A549 (cell line): Measurements from ENCODE around the gene TEAD3. TPM values are rescaled to one million over a fixed set of nuclear protein-coding genes. Genes with fewer than 3 reads are reported as not detected.

Experiments
- ATAC-seq, 2 experiments: fragments of 200-7000 bp in 1 of 2; fragments of >200 bp in 1 of 2; cut with Nextera tagmentation in 1 of 2; cut with Tn5 transposase in 1 of 2; 3 replicates each; pipeline versions ENCODE4 v1.8.0 to v1.9.1; 2018 to 2020; ENCODE audit warnings: mild to moderate bottlenecking in 1 of 2, moderate library complexity in 1 of 2
- CTCF ChIA-PET: fragments of 300-600 bp; sonication (Branson Sonifier 250); formaldehyde crosslinking; extraction: SDS; loops from one replicate; lab custom pipeline; 2021; ENCODE audit warnings: antibody characterized with exemption, inconsistent platforms; lab: Yijun Ruan, JAX
- POLR2A ChIA-PET: fragments of 350-600 bp; formaldehyde crosslinking; extraction: SDS; loops from one replicate; lab custom pipeline; 2021; ENCODE audit warnings: antibody characterized with exemption, inconsistent platforms; lab: Yijun Ruan, JAX
- DNase-seq, 2 experiments: peaks; one replicate each; pipeline versions ENCODE4 v3.0.0 to v3.0.0-alpha.2; 2011 to 2016; ENCODE audit warnings: low read depth in 1 of 2, low spot score in 1 of 2
- FAIRE-seq: peaks from 2 replicates; lab custom pipeline; 2011; peaks lifted over from hg19 to GRCh38; lab: Jason Lieb, UNC
- H3K27ac ChIP-seq, 2 experiments: fragments of >200 bp; sonication (Bioruptor Twin); formaldehyde crosslinking; 3 replicates each; pipeline ENCODE4 v1.5.1; 2016 to 2017
- H3K4me1 ChIP-seq: fragments of >200 bp; sonication (Bioruptor Twin); formaldehyde crosslinking; 3 replicates; pipeline ENCODE4 v1.6.1; 2016
- H3K4me2 ChIP-seq: fragments of >200 bp; sonication (Bioruptor Twin); formaldehyde crosslinking; 3 replicates; pipeline ENCODE4 v1.6.1; 2016
- H3K4me3 ChIP-seq: fragments of >200 bp; sonication (Bioruptor Twin); formaldehyde crosslinking; 3 replicates; pipeline ENCODE4 v1.5.1; 2016
- H3K9me3 ChIP-seq: fragments of >200 bp; sonication (Bioruptor Twin); formaldehyde crosslinking; 3 replicates; pipeline ENCODE4 v1.6.1; 2016
- BHLHE40 ChIP-seq: IDR thresholded peaks from 2 replicates; pipeline ENCODE4 v1.6.1; 2012; ENCODE audit warnings: low read depth, low read length, inconsistent platforms
- CBX8 ChIP-seq: fragments of 200-600 bp; sonication (generic); IDR thresholded peaks from 2 replicates; pipeline ENCODE4 v1.6.1; 2016
- CEBPB ChIP-seq, 2 experiments: fragments of >200 bp in 1 of 2; sonication (Bioruptor Twin) in 1 of 2; formaldehyde crosslinking in 1 of 2; IDR thresholded peaks; 2 replicates each; pipeline ENCODE4 v1.6.1; 2012 to 2016
- CHD2 ChIP-seq: fragments of 150-350 bp; IDR thresholded peaks from 2 replicates; pipeline ENCODE4 v1.6.1; 2014; ENCODE audit warnings: low read length; ENCODE audit not compliant: partially characterized antibody
- E2F6 ChIP-seq: IDR thresholded peaks from 2 replicates; pipeline ENCODE4 v1.6.1; 2012; ENCODE audit warnings: low read depth, borderline replicate concordance
- EHF ChIP-seq: fragments of 250-450 bp; sonication (Bioruptor Pico); IDR thresholded peaks from 2 replicates; pipeline ENCODE4 v1.5.0; 2020; ENCODE audit warnings: mild to moderate bottlenecking
- EP300 ChIP-seq, 2 experiments: fragments of >200 bp; sonication (Bioruptor Twin); formaldehyde crosslinking; IDR thresholded peaks; 2 replicates in 1 of 2; 3 replicates in 1 of 2; pipeline ENCODE4 v1.6.1; 2016 to 2017
- GATA3 ChIP-seq: IDR thresholded peaks from 2 replicates; pipeline ENCODE4 v1.6.1; 2012; ENCODE audit warnings: borderline replicate concordance
- HDAC2 ChIP-seq: fragments of 200-600 bp; sonication (generic); IDR thresholded peaks from 2 replicates; pipeline ENCODE4 v1.6.1; 2016
- HEYL ChIP-seq: fragments of 250-450 bp; sonication (Bioruptor Pico); IDR thresholded peaks from 2 replicates; pipeline ENCODE4 v1.8.0; 2021; ENCODE audit warnings: mild to moderate bottlenecking, moderate library complexity
- HOXB13 ChIP-seq: fragments of 250-450 bp; sonication (Bioruptor Pico); IDR thresholded peaks from 2 replicates; pipeline ENCODE4 v1.5.0; 2020; ENCODE audit warnings: low read depth, mild to moderate bottlenecking, moderate library complexity
- HOXB5 ChIP-seq: fragments of 250-450 bp; sonication (Bioruptor Pico); IDR thresholded peaks from 2 replicates; pipeline ENCODE4 v1.5.0; 2020; ENCODE audit warnings: mild to moderate bottlenecking, moderate library complexity
- KDM1A ChIP-seq: fragments of 200-600 bp; sonication (generic); IDR thresholded peaks from 2 replicates; pipeline ENCODE4 v1.6.1; 2016; ENCODE audit warnings: low read depth, mild to moderate bottlenecking
- MAFK ChIP-seq: fragments of 450-650 bp; IDR thresholded peaks from 2 replicates; pipeline ENCODE4 v1.6.1; 2014; ENCODE audit not compliant: partially characterized antibody
- MAX ChIP-seq: IDR thresholded peaks from 2 replicates; pipeline ENCODE4 v1.6.1; 2012
- MAZ ChIP-seq: fragments of 150-350 bp; IDR thresholded peaks from 2 replicates; pipeline ENCODE4 v1.6.1; 2014; ENCODE audit warnings: antibody characterized with exemption, low read depth, low read length, borderline replicate concordance
- NFE2L2 ChIP-seq: fragments of 150-350 bp; conservative IDR thresholded peaks from 2 replicates; pipeline ENCODE4 v1.6.1; 2014; ENCODE audit warnings: low read length
- NR3C1 ChIP-seq: fragments of >200 bp; sonication (Bioruptor Twin); formaldehyde crosslinking; IDR thresholded peaks from 3 replicates; pipeline ENCODE4 v1.6.1; 2017
- PHF8 ChIP-seq: fragments of 200-600 bp; sonication (generic); IDR thresholded peaks from 2 replicates; pipeline ENCODE4 v1.6.1; 2016; ENCODE audit warnings: low read depth, mild to moderate bottlenecking, antibody characterized with exemption, moderate library complexity, borderline replicate concordance
- RARB ChIP-seq: fragments of 250-450 bp; sonication (Bioruptor Pico); IDR thresholded peaks from 2 replicates; pipeline ENCODE4 v1.8.0; 2021; ENCODE audit warnings: mild to moderate bottlenecking, moderate library complexity
- RCOR1 ChIP-seq: fragments of 150-350 bp; IDR thresholded peaks from 2 replicates; pipeline ENCODE4 v1.6.1; 2014; ENCODE audit warnings: antibody characterized with exemption, low read length, low read depth
- RFX5 ChIP-seq: fragments of 450-650 bp; IDR thresholded peaks from 2 replicates; pipeline ENCODE4 v1.7.1; 2014; ENCODE audit warnings: antibody characterized with exemption, mild to moderate bottlenecking, moderate library complexity
- RNF2 ChIP-seq: fragments of 200-600 bp; sonication (generic); IDR thresholded peaks from 2 replicates; pipeline ENCODE4 v1.6.1; 2016; ENCODE audit warnings: low read depth, mild to moderate bottlenecking, antibody characterized with exemption, moderate library complexity, borderline replicate concordance
- TFCP2L1 ChIP-seq: fragments of 250-450 bp; sonication (Bioruptor Pico); IDR thresholded peaks from 2 replicates; pipeline ENCODE4 v1.5.0; 2021; ENCODE audit warnings: mild to moderate bottlenecking
- ZFP36 ChIP-seq: fragments of 450-650 bp; IDR thresholded peaks from 2 replicates; pipeline ENCODE4 v1.6.1; 2014; ENCODE audit warnings: borderline replicate concordance; ENCODE audit not compliant: partially characterized antibody
- ZSCAN20 ChIP-seq: fragments of 250-450 bp; sonication (Bioruptor Pico); IDR thresholded peaks from 2 replicates; pipeline ENCODE4 v1.8.0; 2022; ENCODE audit warnings: mild to moderate bottlenecking, moderate library complexity
- WGBS: methylation state at CpG from one replicate; pipeline ENCODE4 v1.1.6; 2017; ENCODE audit errors: missing lambda C conversion rate; 5-methylcytosine and 5-hydroxymethylcytosine counted together
- polyA plus RNA-seq, 4 experiments: library from polyadenylated mRNA; depleted of rRNA in 3 of 4; stranded (reverse); fragments of >200 nt; fragmentation: RNase III in 1 of 4; extraction: RNeasy Plus Mini Kit Qiagen cat#74134 plus additional on column Dnase treatment in 1 of 4; gene quantifications; 2 replicates in 3 of 4; 3 replicates in 1 of 4; pipeline ENCODE4 v1.2.3, GENCODE V29; 2011 to 2017
- TF ChIP-seq, protein P1 (sequence below): fragments of >200 bp; sonication (Bioruptor Twin); formaldehyde crosslinking; IDR thresholded peaks from 3 replicates; pipeline ENCODE4 v1.6.1; 2016
- TF ChIP-seq, protein P2 (sequence below): fragments of 250-450 bp; sonication (Bioruptor Pico); IDR thresholded peaks from 2 replicates; pipeline ENCODE4 v1.5.0; 2021; ENCODE audit warnings: mild to moderate bottlenecking, moderate library complexity, borderline replicate concordance

TEAD3 gene
- polyA plus RNA-seq, 2 of the 4 experiments (the other 2 are of a cell fraction): 2.1 to 4.2 TPM

DNA sequence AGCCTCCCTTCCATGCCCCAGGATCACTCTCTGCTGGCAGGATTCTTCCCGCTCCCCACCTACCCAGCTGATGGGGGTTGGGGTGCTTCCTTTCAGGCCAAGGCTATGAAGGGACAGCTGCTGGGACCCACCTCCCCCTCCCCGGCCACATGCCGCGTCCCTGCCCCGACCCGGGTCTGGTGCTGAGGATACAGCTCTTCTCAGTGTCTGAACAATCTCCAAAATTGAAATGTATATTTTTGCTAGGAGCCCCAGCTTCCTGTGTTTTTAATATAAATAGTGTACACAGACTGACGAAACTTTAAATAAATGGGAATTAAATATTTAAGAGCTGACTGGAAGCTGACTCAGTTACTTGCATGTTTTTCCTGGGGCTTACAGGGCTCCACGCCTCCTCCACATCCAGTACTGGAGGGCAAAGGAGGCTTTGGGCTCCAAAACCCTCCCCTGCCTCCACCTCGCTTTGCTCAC, 69.0 kb downstream of the TEAD3 start:
- FAIRE-seq (no peak), DNase-seq (no peak), ATAC-seq (no peak)
- Histone ChIP-seq H3K9me3 (0 out of 3 replicates have a peak, but pooled peaks cover 8% of the 10 kb centered on the region), H3K4me2 (no peak overlapping the region), H3K4me1 (no peaks in the 10 kb centered on the region), H3K27ac (no peak overlapping the region), H3K4me3 (no peak overlapping the region)
- WGBS: 96% methylated on average over 3 of the region's 9 CpGs
- ChIA-PET POLR2A (no interaction called here), CTCF (interaction anchor here (1.0 to 1.4 kb wide), 3 partner anchors 9 to 20 kb away, joined by 3 to 4 read pairs (median 3); no protein-coding TSS in a partner anchor)
- no peak for TF ChIP-seq EP300 (IDR thresholded peaks at IDR 0.05)

DNA sequence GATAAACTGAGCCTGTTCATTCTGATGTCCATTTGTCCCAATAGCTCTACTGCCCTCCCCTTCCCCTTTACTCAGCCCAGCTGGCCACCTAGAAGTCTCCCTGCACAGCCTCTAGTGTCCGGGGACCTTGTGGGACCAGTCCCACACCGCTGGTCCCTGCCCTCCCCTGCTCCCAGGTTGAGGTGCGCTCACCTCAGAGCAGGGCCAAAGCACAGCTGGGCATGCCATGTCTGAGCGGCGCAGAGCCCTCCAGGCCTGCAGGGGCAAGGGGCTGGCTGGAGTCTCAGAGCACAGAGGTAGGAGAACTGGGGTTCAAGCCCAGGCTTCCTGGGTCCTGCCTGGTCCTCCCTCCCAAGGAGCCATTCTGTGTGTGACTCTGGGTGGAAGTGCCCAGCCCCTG, 69.4 kb downstream of the TEAD3 start:
- ChIA-PET POLR2A (no interaction called here), CTCF (interaction anchor here (1.0 to 1.4 kb wide), 2 partner anchors 9 to 14 kb away, joined by 3 to 4 read pairs; no protein-coding TSS in a partner anchor)
- no peak overlapping the region for H3K4me2 ChIP-seq
- ATAC-seq (no peak), DNase-seq (no peak), FAIRE-seq (no peak)
- no peak overlapping the region for H3K4me3 ChIP-seq
- H3K27ac ChIP-seq: no peak overlapping the region
- H3K9me3 ChIP-seq: 0 out of 3 replicates have a peak, but pooled peaks cover 8% of the 10 kb centered on the region
- TF ChIP-seq HOXB5: no peak
- no peak for TF ChIP-seq HDAC2
- TF ChIP-seq MAFK: no peak
- no peaks in the 10 kb centered on the region for H3K4me1 ChIP-seq
- 83% methylated on average over 2 of the region's 5 CpGs for WGBS

DNA sequence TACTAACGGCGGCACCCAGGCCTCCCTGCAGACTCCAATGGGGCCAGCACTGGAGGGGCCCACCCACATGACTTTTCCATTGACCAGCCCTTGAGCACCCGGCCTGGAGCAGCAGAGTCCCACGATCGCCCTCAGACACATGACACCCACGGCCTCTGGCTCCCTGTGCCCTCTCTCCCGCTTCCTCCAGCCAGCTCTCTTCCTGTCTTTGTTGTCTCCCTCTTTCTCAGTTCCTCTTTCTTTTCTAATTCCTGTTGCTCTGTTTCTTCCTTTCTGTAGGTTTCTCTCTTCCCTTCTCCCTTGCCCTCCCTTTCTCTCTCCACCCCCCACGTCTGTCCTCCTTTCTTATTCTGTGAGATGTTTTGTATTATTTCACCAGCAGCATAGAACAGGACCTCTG, 70.8 kb downstream of the TEAD3 start:
- no peaks in the 10 kb centered on the region for H3K4me1 ChIP-seq
- FAIRE-seq: no peak
- H3K9me3 ChIP-seq: 0 out of 3 replicates have a peak, but pooled peaks cover 8% of the 10 kb centered on the region
- ChIA-PET POLR2A (no interaction called here), CTCF (interaction anchor here (3.4 kb wide), 1 partner anchor 84 kb away, joined by 9 read pairs; the partner anchor contains the start of gene PPARD)
- H3K4me2 ChIP-seq: no peak overlapping the region
- WGBS: 84% methylated on average over 6 of the region's 8 CpGs
- H3K4me3 ChIP-seq: no peak overlapping the region
- DNase-seq: no peak
- ATAC-seq: no peak
- no peak for TF ChIP-seq RFX5
- TF ChIP-seq ZFP36: no peak
- TF ChIP-seq TFCP2L1 (CRISPR knock-in tag): no peak
- TF ChIP-seq RNF2: no peak
- no peak for TF ChIP-seq GATA3
- no peak for TF ChIP-seq KDM1A
- no peak for TF ChIP-seq CHD2
- no peak for TF ChIP-seq BHLHE40
- TF ChIP-seq, protein P1, sequence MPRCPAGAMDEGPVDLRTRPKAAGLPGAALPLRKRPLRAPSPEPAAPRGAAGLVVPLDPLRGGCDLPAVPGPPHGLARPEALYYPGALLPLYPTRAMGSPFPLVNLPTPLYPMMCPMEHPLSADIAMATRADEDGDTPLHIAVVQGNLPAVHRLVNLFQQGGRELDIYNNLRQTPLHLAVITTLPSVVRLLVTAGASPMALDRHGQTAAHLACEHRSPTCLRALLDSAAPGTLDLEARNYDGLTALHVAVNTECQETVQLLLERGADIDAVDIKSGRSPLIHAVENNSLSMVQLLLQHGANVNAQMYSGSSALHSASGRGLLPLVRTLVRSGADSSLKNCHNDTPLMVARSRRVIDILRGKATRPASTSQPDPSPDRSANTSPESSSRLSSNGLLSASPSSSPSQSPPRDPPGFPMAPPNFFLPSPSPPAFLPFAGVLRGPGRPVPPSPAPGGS: no peak
- TF ChIP-seq MAZ: no peak
- no peak for TF ChIP-seq NR3C1
- TF ChIP-seq E2F6: no peak
- no peak for TF ChIP-seq ZSCAN20 (CRISPR knock-in tag)
- TF ChIP-seq HEYL (CRISPR knock-in tag): no peak
- no peak for TF ChIP-seq CEBPB (IDR thresholded peaks at IDR 0.05)
- no peak for TF ChIP-seq CBX8
- no peak overlapping the region for H3K27ac ChIP-seq

DNA sequence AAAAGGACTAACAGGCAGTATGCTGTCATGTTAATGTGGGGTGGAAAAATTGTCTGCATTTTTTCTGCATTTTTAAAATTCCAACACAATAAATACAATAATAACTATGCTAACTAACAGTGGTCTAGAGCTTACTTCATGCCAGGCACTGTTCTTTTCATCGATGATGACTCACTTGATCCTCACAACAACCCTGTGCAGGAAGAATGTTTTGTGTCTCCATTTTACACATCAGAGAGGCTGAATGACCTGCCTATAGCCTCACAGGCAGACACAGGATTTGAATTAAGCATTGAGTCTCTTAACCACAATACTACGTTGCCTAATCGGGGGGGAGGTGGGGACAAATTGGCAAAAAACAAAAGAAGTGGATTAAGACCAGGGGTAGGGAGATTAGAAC, 71.6 kb downstream of the TEAD3 start:
- 39% methylated on average over 2 of the region's 3 CpGs for WGBS
- CTCF ChIA-PET: interaction anchor here (2.0 to 3.4 kb wide), 2 partner anchors 25 to 83 kb away, joined by 4 to 9 read pairs; partner anchors contain the start of gene PPARD
- ATAC-seq (peak in 1 of 2 experiments; percentile 53; a peak in 1 of 6 replicates), DNase-seq (no peak), FAIRE-seq (no peak)
- POLR2A ChIA-PET: no interaction called here
- no peak overlapping the region for H3K4me2 ChIP-seq
- no peak overlapping the region for H3K4me3 ChIP-seq
- no peaks in the 10 kb centered on the region for H3K4me1 ChIP-seq
- no peak overlapping the region for H3K27ac ChIP-seq
- 0 out of 3 replicates have a peak, but pooled peaks cover 7% of the 10 kb centered on the region for H3K9me3 ChIP-seq
- no peak for TF ChIP-seq HOXB13 (CRISPR knock-in tag)
- TF ChIP-seq PHF8: no peak
- no peak for TF ChIP-seq RCOR1
- no peak for TF ChIP-seq EHF (CRISPR knock-in tag)
- TF ChIP-seq RNF2: no peak
- TF ChIP-seq RFX5: no peak
- no peak for TF ChIP-seq RARB (CRISPR knock-in tag)
- TF ChIP-seq, protein P2, sequence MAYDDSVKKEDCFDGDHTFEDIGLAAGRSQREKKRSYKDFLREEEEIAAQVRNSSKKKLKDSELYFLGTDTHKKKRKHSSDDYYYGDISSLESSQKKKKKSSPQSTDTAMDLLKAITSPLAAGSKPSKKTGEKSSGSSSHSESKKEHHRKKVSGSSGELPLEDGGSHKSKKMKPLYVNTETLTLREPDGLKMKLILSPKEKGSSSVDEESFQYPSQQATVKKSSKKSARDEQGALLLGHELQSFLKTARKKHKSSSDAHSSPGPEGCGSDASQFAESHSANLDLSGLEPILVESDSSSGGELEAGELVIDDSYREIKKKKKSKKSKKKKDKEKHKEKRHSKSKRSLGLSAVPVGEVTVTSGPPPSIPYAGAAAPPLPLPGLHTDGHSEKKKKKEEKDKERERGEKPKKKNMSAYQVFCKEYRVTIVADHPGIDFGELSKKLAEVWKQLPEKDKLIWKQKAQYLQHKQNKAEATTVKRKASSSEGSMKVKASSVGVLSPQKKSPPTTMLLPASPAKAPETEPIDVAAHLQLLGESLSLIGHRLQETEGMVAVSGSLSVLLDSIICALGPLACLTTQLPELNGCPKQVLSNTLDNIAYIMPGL: no peak
- TF ChIP-seq NFE2L2: no peak
- no peak for TF ChIP-seq MAX
